Body of pancreas (tissue), 4 donors: ENCODE results near the gene FOXL1.

ENCODE experiments used
- CTCF ChIP-seq, 7 experiments: fragments of 450-650 bp in 4 of 7; fragments of 200-600 bp in 3 of 7; sonication (generic) in 3 of 7; IDR thresholded peaks; one replicate each; pipeline ENCODE4 v1.5.1; 2016 to 2019; ENCODE audit warnings: antibody characterized with exemption in 7 of 7
- POLR2A ChIP-seq, 3 donors: fragments of 450-650 bp; IDR thresholded peaks; one replicate each; pipeline ENCODE4 v1.6.1; 2016; ENCODE audit warnings: antibody characterized with exemption in 3 of 3, mild to moderate bottlenecking in 2 of 3

GRCh38 chr16:86630471-86630870 is 52.1 kb downstream of the FOXL1 start:
- no peak for TF ChIP-seq CTCF (IDR thresholded peaks at IDR 0.05)
- no peak for TF ChIP-seq POLR2A (IDR thresholded peaks at IDR 0.05)
